Astrocyte (in vitro differentiated cells and primary cell): ENCODE measurements around the gene ATP2B2. TPM values are rescaled to one million over a fixed set of nuclear protein-coding genes. Genes with fewer than 3 reads are reported as not detected.
"Not testable (repeated sequence)": the region's sequence is repeated elsewhere in the genome, so short reads cannot be mapped to it uniquely, and the experiment has no call there.

ENCODE experiments used
- DNase-seq: peaks from one replicate; pipeline ENCODE4 v3.0.0-alpha.2; 2010; ENCODE audit warnings: low read depth
- FAIRE-seq: peaks from 2 replicates; lab custom pipeline; 2011; peaks lifted over from hg19 to GRCh38; lab: Jason Lieb, UNC
- H2AFZ ChIP-seq: 2 replicates; pipeline ENCODE4 v1.6.0; 2012; ENCODE audit warnings: low read depth, low read length, inconsistent platforms
- H3K27ac ChIP-seq: 2 replicates; pipeline ENCODE4 v1.5.1; 2011; ENCODE audit warnings: low read depth, low read length, inconsistent platforms
- H3K27me3 ChIP-seq: 2 replicates; pipeline ENCODE4 v1.6.0; 2011; ENCODE audit warnings: low read length, inconsistent platforms; ENCODE audit not compliant: insufficient read depth
- H3K36me3 ChIP-seq: 2 replicates; pipeline ENCODE4 v1.5.1; 2011; ENCODE audit warnings: low read length, inconsistent platforms; ENCODE audit not compliant: insufficient read depth
- H3K4me1 ChIP-seq: 2 replicates; pipeline ENCODE4 v1.5.1; 2011; ENCODE audit warnings: low read length, inconsistent platforms; ENCODE audit not compliant: insufficient read depth
- H3K4me2 ChIP-seq: 2 replicates; pipeline ENCODE4 v1.6.0; 2012; ENCODE audit warnings: low read length, inconsistent platforms
- H3K4me3 ChIP-seq: 2 replicates; pipeline ENCODE4 v1.5.1; 2011; ENCODE audit warnings: low read depth, mild to moderate bottlenecking, low read length, inconsistent platforms; ENCODE audit not compliant: insufficient read depth
- H3K79me2 ChIP-seq: 2 replicates; pipeline ENCODE4 v1.6.0; 2012; ENCODE audit warnings: mild to moderate bottlenecking, low read length, inconsistent platforms; ENCODE audit not compliant: insufficient read depth
- H3K9ac ChIP-seq: 2 replicates; pipeline ENCODE4 v1.6.0; 2012; ENCODE audit warnings: mild to moderate bottlenecking, low read length, inconsistent platforms
- H3K9me3 ChIP-seq: 2 replicates; pipeline ENCODE4 v1.5.1; 2012; ENCODE audit warnings: low read depth, mild to moderate bottlenecking, low read length, inconsistent platforms; ENCODE audit not compliant: insufficient read depth
- H4K20me1 ChIP-seq: 2 replicates; pipeline ENCODE4 v1.6.0; 2012; ENCODE audit warnings: low read length, inconsistent platforms; ENCODE audit not compliant: insufficient read depth
- H3K27ac Mint-ChIP-seq: one replicate; pipeline ENCODE4 v1.8.0; 2021; ENCODE audit warnings: mild to moderate bottlenecking, mixed read lengths; ENCODE audit not compliant: unreplicated experiment
- H3K27me3 Mint-ChIP-seq: one replicate; pipeline ENCODE4 v1.8.0; 2021; ENCODE audit warnings: low read depth, mixed read lengths; ENCODE audit not compliant: unreplicated experiment
- H3K36me3 Mint-ChIP-seq: one replicate; pipeline ENCODE4 v1.8.0; 2021; ENCODE audit warnings: low read depth, mixed read lengths; ENCODE audit not compliant: unreplicated experiment
- H3K4me1 Mint-ChIP-seq: one replicate; pipeline ENCODE4 v1.8.0; 2021; ENCODE audit warnings: low read depth, mixed read lengths; ENCODE audit not compliant: unreplicated experiment
- H3K4me3 Mint-ChIP-seq: one replicate; pipeline ENCODE4 v1.8.0; 2021; ENCODE audit warnings: mild to moderate bottlenecking, moderate library complexity, mixed read lengths; ENCODE audit not compliant: unreplicated experiment
- H3K9me3 Mint-ChIP-seq: one replicate; pipeline ENCODE4 v1.8.0; 2021; ENCODE audit warnings: mild to moderate bottlenecking, mixed read lengths; ENCODE audit not compliant: unreplicated experiment
- EZH2 ChIP-seq: IDR thresholded peaks from 2 replicates; pipeline ENCODE4 v1.6.1; 2012; ENCODE audit warnings: mild to moderate bottlenecking, low read length, inconsistent platforms; ENCODE audit not compliant: insufficient read depth
- total RNA-seq: library from RNA; stranded (reverse); gene quantifications from 2 replicates; pipeline ENCODE4 v1.2.1, GENCODE V29; 2021
- TF ChIP-seq, protein P1 (sequence below): IDR thresholded peaks from 2 replicates; pipeline ENCODE4 v1.5.1; 2011; ENCODE audit warnings: low read depth, mild to moderate bottlenecking, inconsistent platforms, low read length, moderate library complexity; ENCODE audit not compliant: insufficient read depth

Gene ATP2B2
- total RNA-seq, 1 donor from 2014 or later, result 0.05 TPM

DNA sequence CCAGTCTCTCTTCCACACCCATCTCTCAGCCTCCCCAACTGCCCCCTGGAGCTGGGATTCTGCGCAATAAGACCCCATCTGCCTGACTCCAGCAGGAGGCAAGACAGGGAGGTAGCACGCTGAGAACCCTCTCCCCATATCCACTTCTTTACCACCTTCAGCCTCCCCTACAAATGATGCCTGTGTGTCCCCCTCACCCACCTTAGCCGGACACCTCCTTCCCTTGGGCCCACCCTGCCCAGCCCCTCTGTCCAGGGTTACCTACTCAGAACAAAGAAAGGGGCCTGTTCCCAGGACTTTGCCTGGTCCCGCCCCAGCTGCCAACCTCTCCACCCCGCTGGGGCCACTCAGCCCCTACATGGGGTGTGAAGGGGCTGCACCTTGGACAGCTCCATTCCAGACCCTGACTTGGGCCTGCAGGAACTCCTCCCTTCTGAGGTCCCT lies 40.8 kb upstream of the ATP2B2 start:
- Histone ChIP-seq H4K20me1 (no peaks in the 10 kb centered on the region), H3K79me2 (no peaks in the 10 kb centered on the region), H3K4me3 (no peak overlapping the region), H3K36me3 (no peaks in the 10 kb centered on the region), H3K4me1 (no peaks in the 10 kb centered on the region), H3K9ac (no peak overlapping the region), H2AFZ (no peak overlapping the region), H3K27me3 (peaks cover 4% of the 10 kb centered on the region), H3K9me3 (no peaks in the 10 kb centered on the region), H3K4me2 (no peak overlapping the region), H3K27ac (no peak overlapping the region)
- TF ChIP-seq EZH2, result no peak
- TF ChIP-seq, protein P1, sequence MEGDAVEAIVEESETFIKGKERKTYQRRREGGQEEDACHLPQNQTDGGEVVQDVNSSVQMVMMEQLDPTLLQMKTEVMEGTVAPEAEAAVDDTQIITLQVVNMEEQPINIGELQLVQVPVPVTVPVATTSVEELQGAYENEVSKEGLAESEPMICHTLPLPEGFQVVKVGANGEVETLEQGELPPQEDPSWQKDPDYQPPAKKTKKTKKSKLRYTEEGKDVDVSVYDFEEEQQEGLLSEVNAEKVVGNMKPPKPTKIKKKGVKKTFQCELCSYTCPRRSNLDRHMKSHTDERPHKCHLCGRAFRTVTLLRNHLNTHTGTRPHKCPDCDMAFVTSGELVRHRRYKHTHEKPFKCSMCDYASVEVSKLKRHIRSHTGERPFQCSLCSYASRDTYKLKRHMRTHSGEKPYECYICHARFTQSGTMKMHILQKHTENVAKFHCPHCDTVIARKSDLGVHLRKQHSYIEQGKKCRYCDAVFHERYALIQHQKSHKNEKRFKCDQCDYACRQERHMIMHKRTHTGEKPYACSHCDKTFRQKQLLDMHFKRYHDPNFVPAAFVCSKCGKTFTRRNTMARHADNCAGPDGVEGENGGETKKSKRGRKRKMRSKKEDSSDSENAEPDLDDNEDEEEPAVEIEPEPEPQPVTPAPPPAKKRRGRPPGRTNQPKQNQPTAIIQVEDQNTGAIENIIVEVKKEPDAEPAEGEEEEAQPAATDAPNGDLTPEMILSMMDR, result no peak
- peaks cover 32% of the 10 kb centered on the region for H3K27me3 Mint-ChIP-seq
- no peak overlapping the region for H3K27ac Mint-ChIP-seq
- no peak overlapping the region for H3K4me3 Mint-ChIP-seq
- no peak for FAIRE-seq
- H3K9me3 Mint-ChIP-seq, result peaks cover 3% of the 10 kb centered on the region
- H3K36me3 Mint-ChIP-seq, result no peaks in the 10 kb centered on the region
- H3K4me1 Mint-ChIP-seq, result peaks cover 2% of the 10 kb centered on the region
- DNase-seq, result no peak

DNA sequence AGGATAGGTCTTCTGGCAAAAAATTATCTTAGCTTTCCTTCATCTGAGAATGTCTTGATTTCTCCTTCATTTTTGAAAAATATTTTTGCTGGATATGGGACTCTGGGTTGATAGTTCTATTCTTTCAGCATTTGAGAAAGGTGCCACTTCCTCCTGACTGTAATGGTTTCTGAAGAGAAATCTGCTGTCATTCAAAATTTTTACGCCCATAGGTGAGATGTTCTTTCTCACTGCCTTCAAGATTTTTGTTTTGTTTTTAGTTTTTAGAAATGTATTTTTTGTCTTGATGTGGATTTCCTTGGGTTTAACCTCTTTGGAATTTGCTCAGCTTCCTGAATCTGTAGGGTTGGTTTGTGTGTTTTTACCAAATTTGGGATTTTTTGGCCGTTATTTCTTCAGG lies 37.1 kb upstream of the ATP2B2 start:
- no peak for TF ChIP-seq EZH2
- TF ChIP-seq, protein P1, result no peak
- H3K9me3 ChIP-seq, result no peaks in the 10 kb centered on the region
- Mint-ChIP-seq H3K4me3 (no peak overlapping the region), H3K4me1 (no peaks in the 10 kb centered on the region), H3K36me3 (no peaks in the 10 kb centered on the region), H3K27me3 (peaks cover 34% of the 10 kb centered on the region), H3K27ac (no peak overlapping the region), H3K9me3 (peaks cover 22% of the 10 kb centered on the region)
- no peaks in the 10 kb centered on the region for H4K20me1 ChIP-seq
- H3K4me1 ChIP-seq, result no peaks in the 10 kb centered on the region
- no peak overlapping the region for H3K4me2 ChIP-seq
- no peak overlapping the region for H3K9ac ChIP-seq
- FAIRE-seq (no peak), DNase-seq (no peak)
- H3K4me3 ChIP-seq, result no peak overlapping the region
- no peaks in the 10 kb centered on the region for H3K36me3 ChIP-seq
- no peaks in the 10 kb centered on the region for H3K79me2 ChIP-seq
- H3K27ac ChIP-seq, result no peak overlapping the region
- H3K27me3 ChIP-seq, result no peaks in the 10 kb centered on the region
- H2AFZ ChIP-seq, result no peak overlapping the region

DNA sequence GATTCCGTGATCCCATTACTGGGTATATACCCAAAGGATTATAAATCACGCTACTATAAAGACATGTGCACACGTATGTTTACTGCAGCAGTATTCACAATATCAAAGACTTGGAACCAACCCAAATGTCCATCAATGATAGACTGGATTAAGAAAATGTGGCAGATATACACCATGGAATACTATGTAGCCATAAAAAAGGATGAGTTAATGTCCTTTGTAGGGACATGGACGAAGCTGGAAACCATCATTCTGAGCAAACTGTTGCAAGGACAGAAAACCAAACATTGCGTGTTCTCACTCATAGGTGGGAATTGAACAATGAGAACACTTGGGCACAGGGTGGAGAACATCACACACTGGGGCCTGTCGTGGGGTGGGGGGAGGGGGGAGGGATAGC lies 35.0 kb upstream of the ATP2B2 start:
- H3K9ac ChIP-seq, H3K4me2 ChIP-seq, H2AFZ ChIP-seq, H3K27ac ChIP-seq, H3K27ac Mint-ChIP-seq, H3K9me3 ChIP-seq, H3K4me1 Mint-ChIP-seq, H3K27me3 ChIP-seq, H3K79me2 ChIP-seq, FAIRE-seq, H3K36me3 ChIP-seq, DNase-seq, H4K20me1 ChIP-seq, H3K4me1 ChIP-seq, H3K4me3 ChIP-seq, H3K4me3 Mint-ChIP-seq, H3K36me3 Mint-ChIP-seq: not testable (repeated sequence)
- peaks cover 29% of the 10 kb centered on the region for H3K27me3 Mint-ChIP-seq
- H3K9me3 Mint-ChIP-seq, result peaks cover 22% of the 10 kb centered on the region
